ENCODE results near the gene HOXD4. TPM values are rescaled to one million over a fixed set of nuclear protein-coding genes. Genes with fewer than 3 reads are reported as not detected.

HOXD4 gene
- total RNA-seq, 4 donors from 2014 or later: 1.6 to 4.8 (median 3.3) TPM

- no peak overlapping the region for H3K4me3 ChIP-seq (replicated peaks in 1 of 3)
- no peak overlapping the region for H3K27ac ChIP-seq
- H3K36me3 ChIP-seq: no peaks in the 10 kb centered on the region
- H3K9me3 ChIP-seq: no peaks in the 10 kb centered on the region
- intact Hi-C loops (cut with DNase I): no loop called here
- TF ChIP-seq CTCF (IDR thresholded peaks at IDR 0.05): no peak
- no peak for DNase-seq
- peaks cover 0 to 5% of the 10 kb centered on the region in 2 donors for H3K4me1 ChIP-seq
- H3K27me3 ChIP-seq: peaks cover 54% of the 10 kb centered on the region
- 20 to 35% methylated on average over 24 to 30 of the region's 31 CpGs for WGBS, 2 donors
These were observed 3.4 kb upstream of the HOXD4 start for GRCh38 chr2:176147800-176148496.

- Histone ChIP-seq H3K9me3 (no peaks in the 10 kb centered on the region), H3K27me3 (peaks cover 61% of the 10 kb centered on the region), H3K36me3 (no peaks in the 10 kb centered on the region), H3K27ac (no peak overlapping the region), H3K4me3 (replicated peaks in 1 of 3) (no peak overlapping the region), H3K4me1 (peaks cover 0 to 5% of the 10 kb centered on the region in 2 donors)
- TF ChIP-seq CTCF (IDR thresholded peaks at IDR 0.05) (no peak), POLR2A (IDR thresholded peaks at IDR 0.05) (no peak)
- no peak for DNase-seq
- WGBS, 2 donors: 34 to 36% methylated on average over 9 to 11 of the region's 11 CpGs
- intact Hi-C loops (cut with DNase I): no loop called here
These were observed 2.5 kb upstream of the HOXD4 start for GRCh38 chr2:176148751-176149421.

- H3K27ac ChIP-seq: no peak overlapping the region
- DNase-seq: no peak
- intact Hi-C loops (cut with DNase I): no loop called here
- no peaks in the 10 kb centered on the region for H3K9me3 ChIP-seq
- WGBS, 2 donors: 24 to 30% methylated on average over 18 to 22 of the region's 22 CpGs
- H3K4me1 ChIP-seq: peaks cover 0 to 5% of the 10 kb centered on the region in 2 donors
- no peak overlapping the region for H3K4me3 ChIP-seq (replicated peaks in 1 of 3)
- no peak for TF ChIP-seq CTCF (IDR thresholded peaks at IDR 0.05)
- TF ChIP-seq POLR2A (IDR thresholded peaks at IDR 0.05): no peak
- peaks cover 61% of the 10 kb centered on the region for H3K27me3 ChIP-seq
- H3K36me3 ChIP-seq: no peaks in the 10 kb centered on the region
These were observed 1.8 kb upstream of the HOXD4 start for GRCh38 chr2:176149481-176149938.

GRCh38 chr2:176149939-176150583 lies 1.3 kb upstream of the HOXD4 start:
- Histone ChIP-seq H3K36me3 (no peaks in the 10 kb centered on the region), H3K27me3 (peaks cover 61% of the 10 kb centered on the region), H3K4me3 (replicated peaks in 1 of 3) (no peak overlapping the region), H3K27ac (no peak overlapping the region), H3K4me1 (peaks cover 0 to 5% of the 10 kb centered on the region in 2 donors), H3K9me3 (no peaks in the 10 kb centered on the region)
- TF ChIP-seq CTCF (IDR thresholded peaks at IDR 0.05) (no peak), POLR2A (IDR thresholded peaks at IDR 0.05) (no peak)
- intact Hi-C loops (cut with DNase I): no loop called here
- no peak for DNase-seq
- WGBS, 2 donors: 30 to 34% methylated on average over 24 of the region's 24 CpGs

Data from thyroid gland (tissue), 4 donors.